HepG2 (cell line): ENCODE results near the gene TUBGCP3. TPM values are rescaled to one million over a fixed set of nuclear protein-coding genes. Genes with fewer than 3 reads are reported as not detected.

Source experiments
- ATAC-seq: fragments of 200-7000 bp; cut with Tn5 transposase; 3 replicates; pipeline ENCODE4 v1.9.1; 2020; ENCODE audit warnings: mild to moderate bottlenecking, moderate library complexity
- BruUV-seq: library from RNA; stranded (reverse); fragments of 400-500 nt; replicated peaks from 2 replicates; lab custom pipeline; 2021; lab: Mats Ljungman, UMichigan
- CTCF ChIA-PET: fragments of 300-600 bp; formaldehyde crosslinking; extraction: SDS; loops from one replicate; lab custom pipeline; 2021; ENCODE audit warnings: low total read pairs, inconsistent platforms, low intra/inter-chr PET ratio; lab: Yijun Ruan, JAX
- POLR2A ChIA-PET: fragments of 350-600 bp; sonication (Branson Sonifier 250); formaldehyde crosslinking; loops from one replicate; lab custom pipeline; 2020; ENCODE audit warnings: antibody characterized with exemption, inconsistent platforms; lab: Yijun Ruan, JAX
- DNase-seq: peaks from one replicate; pipeline ENCODE4 v3.0.0-alpha.2; 2015; ENCODE audit warnings: low spot score
- FAIRE-seq: peaks from 3 replicates; lab custom pipeline; 2011; peaks lifted over from hg19 to GRCh38; lab: Jason Lieb, UNC
- H2AFZ ChIP-seq: one replicate; pipeline ENCODE4 v1.6.1; 2011; ENCODE audit warnings: low read length, inconsistent platforms
- H3K27ac ChIP-seq: fragments of 300-600 bp; 3 replicates; pipeline ENCODE4 v1.8.0; 2011; ENCODE audit warnings: mixed run types, mild to moderate bottlenecking, mixed read lengths, low read length, inconsistent platforms; ENCODE audit not compliant: insufficient read depth; ENCODE audit errors: extremely low read length
- H3K27me3 ChIP-seq, 2 experiments: fragments of 200-600 bp in 1 of 2; 2 replicates in 1 of 2; 3 replicates in 1 of 2; pipeline versions ENCODE4 v1.6.0 to v1.8.0; 2011; ENCODE audit warnings: low read length in 2 of 2, mild to moderate bottlenecking in 2 of 2, moderate library complexity in 2 of 2, inconsistent platforms in 1 of 2; ENCODE audit not compliant: insufficient read depth in 2 of 2, control insufficient read depth in 1 of 2
- H3K36me3 ChIP-seq, 2 experiments: fragments of 200-600 bp in 1 of 2; replicated peaks in 1 of 2; 2 replicates in 1 of 2; 3 replicates in 1 of 2; pipeline versions ENCODE4 v1.5.1 to v1.8.0; 2011; ENCODE audit warnings: low read length in 2 of 2, inconsistent platforms in 1 of 2; ENCODE audit not compliant: insufficient read depth in 2 of 2, control insufficient read depth in 1 of 2
- H3K4me1 ChIP-seq: 2 replicates; pipeline ENCODE4 v1.5.1; 2012; ENCODE audit warnings: low read length, inconsistent platforms; ENCODE audit not compliant: insufficient read depth
- H3K4me2 ChIP-seq: 2 replicates; pipeline ENCODE4 v1.6.0; 2011; ENCODE audit warnings: low read depth, low read length, inconsistent platforms
- H3K4me3 ChIP-seq, 3 experiments: fragments of 200-600 bp in 1 of 3; sonication (generic), shearing (Covaris generic) in 1 of 3; replicated peaks in 1 of 3; 2 replicates each; pipeline ENCODE4 v1.5.1; 2011 to 2016; ENCODE audit warnings: low read length in 3 of 3, inconsistent platforms in 2 of 3, low read depth in 2 of 3, mild to moderate bottlenecking in 2 of 3, control low read depth in 1 of 3, mixed read lengths in 1 of 3; ENCODE audit not compliant: insufficient read depth in 1 of 3
- H3K79me2 ChIP-seq: one replicate; pipeline ENCODE4 v1.6.1; 2011; ENCODE audit warnings: low read length, inconsistent platforms; ENCODE audit not compliant: insufficient read depth
- H3K9ac ChIP-seq: 2 replicates; pipeline ENCODE4 v1.6.0; 2011; ENCODE audit warnings: mild to moderate bottlenecking, low read depth, low read length, inconsistent platforms; ENCODE audit not compliant: insufficient read depth
- H3K9me3 ChIP-seq: 2 replicates; pipeline ENCODE4 v1.5.1; 2012; ENCODE audit warnings: mild to moderate bottlenecking, low read length
- H4K20me1 ChIP-seq: 2 replicates; pipeline ENCODE4 v1.6.0; 2011; ENCODE audit warnings: inconsistent platforms, mild to moderate bottlenecking, low read length, moderate library complexity; ENCODE audit not compliant: insufficient read depth
- ATF7 ChIP-seq, 2 experiments: fragments of 450-650 bp in 1 of 2; sonication (generic) in 1 of 2; formaldehyde crosslinking in 1 of 2; IDR thresholded peaks; 2 replicates each; pipeline versions ENCODE4 v1.4.0 to v1.6.1; 2016 to 2020; ENCODE audit warnings: antibody characterized with exemption in 1 of 2, mild to moderate bottlenecking in 1 of 2, missing genetic modification reagents in 1 of 2
- ELF1 ChIP-seq: sonication (generic); formaldehyde crosslinking; IDR thresholded peaks from 2 replicates; pipeline ENCODE4 v1.4.0; 2020; ENCODE audit warnings: missing genetic modification reagents
- FOXP1 ChIP-seq, 2 experiments: fragments of 450-650 bp in 1 of 2; IDR thresholded peaks; 2 replicates each; pipeline ENCODE4 v1.6.1; 2017 to 2018; ENCODE audit warnings: antibody characterized with exemption in 1 of 2
- NFATC3 ChIP-seq: sonication (generic); formaldehyde crosslinking; IDR thresholded peaks from 2 replicates; pipeline ENCODE4 v1.5.1; 2020; ENCODE audit warnings: mild to moderate bottlenecking, missing genetic modification reagents
- NR2C2 ChIP-seq: sonication (generic); formaldehyde crosslinking; IDR thresholded peaks from 2 replicates; pipeline ENCODE4 v1.4.0; 2020; ENCODE audit warnings: missing genetic modification reagents, mild to moderate bottlenecking, moderate library complexity, borderline replicate concordance
- SMAD3 ChIP-seq: sonication (generic); formaldehyde crosslinking; IDR thresholded peaks from 2 replicates; pipeline ENCODE4 v1.4.0; 2020; ENCODE audit warnings: missing genetic modification reagents
- TBX3 ChIP-seq: fragments of 450-650 bp; IDR thresholded peaks from 2 replicates; pipeline ENCODE4 v1.6.1; 2017; ENCODE audit warnings: antibody characterized with exemption, mild to moderate bottlenecking, inconsistent platforms, borderline replicate concordance
- TCF7L2 ChIP-seq: IDR thresholded peaks from 2 replicates; pipeline ENCODE4 v1.6.1; 2011; ENCODE audit warnings: mild to moderate bottlenecking, low read depth, low read length, moderate library complexity
- ZNF232 ChIP-seq: sonication (generic); formaldehyde crosslinking; IDR thresholded peaks from 2 replicates; pipeline ENCODE4 v1.4.0; 2020; ENCODE audit warnings: missing genetic modification reagents, borderline replicate concordance
- ZNF350 ChIP-seq: sonication (generic); formaldehyde crosslinking; IDR thresholded peaks from 2 replicates; pipeline ENCODE4 v1.4.0; 2020; ENCODE audit warnings: mild to moderate bottlenecking, low read depth, missing genetic modification reagents, borderline replicate concordance
- ZNF83 ChIP-seq: sonication (generic); formaldehyde crosslinking; IDR thresholded peaks from 2 replicates; pipeline ENCODE4 v1.4.0; 2020; ENCODE audit warnings: missing genetic modification reagents, mild to moderate bottlenecking, borderline replicate concordance
- WGBS: methylation state at CpG from one replicate; pipeline ENCODE4 v1.1.6; 2017; ENCODE audit warnings: low lambda C conversion rate; 5-methylcytosine and 5-hydroxymethylcytosine counted together
- in situ Hi-C: cut with HindIII; loops from 2 replicates; pipeline ENCODE4 v1.10.0; 2017; ENCODE audit warnings: low pct_unique_long_range_greater_than_20kb; ENCODE audit not compliant: extremely low pct_ligation_motif_present
- intact Hi-C: fragments of 100-400 bp; cut with micrococcal nuclease; formaldehyde crosslinking; loops from one replicate; pipeline ENCODE4 v1.10.0; 2022; ENCODE audit not compliant: unreplicated experiment
- polyA plus RNA-seq, 8 experiments: library from polyadenylated mRNA; depleted of rRNA in 3 of 8; stranded (reverse) in 7 of 8; unstranded in 1 of 8; fragments of >200 nt; fragmentation: Illumina TruSeq in 4 of 8; extraction: Trizol in 4 of 8; gene quantifications; 2 replicates each; pipeline versions ENCODE4 v1.2.1 to v1.2.3, GENCODE V29; 2011 to 2016; ENCODE audit warnings: low read depth in 4 of 8, missing spikeins in 1 of 8, mixed read lengths in 1 of 8; ENCODE audit not compliant: insufficient read depth in 1 of 8
- total RNA-seq, 5 experiments: library from RNA; depleted of rRNA; stranded (reverse); fragments of >200 nt; fragmentation: Illumina TruSeq; extraction: Trizol; gene quantifications; 2 replicates each; pipeline ENCODE4 v1.2.3, GENCODE V29; 2016; ENCODE audit warnings: low read depth in 1 of 5
- TF ChIP-seq, protein P1 (sequence below): sonication (generic); formaldehyde crosslinking; IDR thresholded peaks from 2 replicates; pipeline ENCODE4 v1.5.1; 2020; ENCODE audit warnings: mild to moderate bottlenecking, missing genetic modification reagents, borderline replicate concordance
- TF ChIP-seq, protein P2 (sequence below): sonication (generic); formaldehyde crosslinking; IDR thresholded peaks from 2 replicates; pipeline ENCODE4 v1.8.1; 2023; ENCODE audit warnings: mild to moderate bottlenecking, missing genetic modification reagents, borderline replicate concordance
- TF ChIP-seq, protein P3 (sequence below): sonication (generic); formaldehyde crosslinking; IDR thresholded peaks from 2 replicates; pipeline ENCODE4 v1.5.0; 2020; ENCODE audit warnings: missing genetic modification reagents, mild to moderate bottlenecking, borderline replicate concordance

TUBGCP3 gene
- total and polyA plus RNA-seq, 2 of the 13 experiments (the other 11 are each of a cell fraction or from before 2014, with no cell fraction given) = 12.6 to 15.5 TPM

DNA sequence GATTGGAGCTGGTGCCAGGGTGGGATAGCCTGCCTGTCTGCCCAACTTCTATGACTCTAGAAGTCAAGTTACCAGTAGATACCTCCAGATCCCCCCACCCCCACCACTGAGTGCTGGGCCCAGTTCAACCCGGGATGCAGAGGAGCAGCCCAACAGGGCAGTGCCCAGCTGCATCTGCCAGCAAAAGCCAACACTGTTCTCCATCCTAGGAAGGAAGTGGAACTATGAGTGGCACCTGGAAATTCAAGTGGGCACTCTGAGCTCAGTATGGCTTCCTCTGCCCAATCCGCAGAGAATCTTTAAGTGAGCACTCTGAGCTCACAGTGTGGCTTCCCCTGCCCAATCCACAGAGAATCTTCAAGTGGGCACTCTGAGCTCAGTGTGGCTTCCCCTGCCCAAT lies 14.2 kb downstream of the TUBGCP3 start:
- TF ChIP-seq ELF1 (CRISPR knock-in tag) (no peak), SMAD3 (CRISPR knock-in tag) (no peak), TBX3 (no peak), ZNF232 (CRISPR knock-in tag) (no peak), TCF7L2 (no peak), FOXP1 (IDR thresholded peaks at IDR 0.05) (no peak), FOXP1 (CRISPR knock-in tag; IDR thresholded peaks at IDR 0.05) (no peak), ZNF83 (CRISPR knock-in tag) (no peak), ZNF350 (CRISPR knock-in tag) (no peak), NR2C2 (CRISPR knock-in tag) (no peak), NFATC3 (CRISPR knock-in tag) (no peak), ATF7 (IDR thresholded peaks at IDR 0.05) (no peak), ATF7 (CRISPR knock-in tag; IDR thresholded peaks at IDR 0.05) (no peak)
- TF ChIP-seq, protein P1, sequence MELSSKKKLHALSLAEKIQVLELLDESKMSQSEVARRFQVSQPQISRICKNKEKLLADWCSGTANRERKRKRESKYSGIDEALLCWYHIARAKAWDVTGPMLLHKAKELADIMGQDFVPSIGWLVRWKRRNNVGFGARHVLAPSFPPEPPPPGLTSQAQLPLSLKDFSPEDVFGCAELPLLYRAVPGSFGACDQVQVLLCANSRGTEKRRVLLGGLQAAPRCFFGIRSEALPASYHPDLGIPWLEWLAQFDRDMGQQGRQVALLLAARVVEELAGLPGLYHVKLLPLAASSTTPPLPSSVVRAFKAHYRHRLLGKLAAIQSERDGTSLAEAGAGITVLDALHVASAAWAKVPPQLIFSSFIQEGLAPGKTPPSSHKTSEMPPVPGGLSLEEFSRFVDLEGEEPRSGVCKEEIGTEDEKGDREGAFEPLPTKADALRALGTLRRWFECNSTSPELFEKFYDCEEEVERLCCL (CRISPR knock-in tag) = no peak
- TF ChIP-seq, protein P2, sequence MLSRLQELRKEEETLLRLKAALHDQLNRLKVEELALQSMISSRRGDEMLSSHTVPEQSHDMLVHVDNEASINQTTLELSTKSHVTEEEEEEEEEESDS (CRISPR knock-in tag) = no peak
- TF ChIP-seq, protein P3, sequence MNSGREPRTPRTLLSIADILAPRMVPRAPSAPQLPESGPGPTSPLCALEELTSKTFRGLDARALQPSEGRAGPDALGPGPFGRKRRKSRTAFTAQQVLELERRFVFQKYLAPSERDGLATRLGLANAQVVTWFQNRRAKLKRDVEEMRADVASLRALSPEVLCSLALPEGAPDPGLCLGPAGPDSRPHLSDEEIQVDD (CRISPR knock-in tag) = no peak
- intact Hi-C loops = no loop called here
- no peaks in the 10 kb centered on the region for H3K9me3 ChIP-seq
- no peak for FAIRE-seq
- H3K79me2 ChIP-seq = peaks cover 73% of the 10 kb centered on the region
- ATAC-seq = no peak
- DNase-seq = no peak
- peaks cover 0 to 3% of the 10 kb centered on the region in 2 experiments; a peak in 3 of 5 replicates for H3K36me3 ChIP-seq
- no peak overlapping the region for H3K27ac ChIP-seq
- in situ Hi-C loops = no loop called here
- WGBS = 100% methylated on average over 1 of the region's 2 CpGs
- H3K9ac ChIP-seq = no peak overlapping the region
- POLR2A ChIA-PET = no interaction called here
- H4K20me1 ChIP-seq = no peaks in the 10 kb centered on the region; the same call in 1 of the 2 replicates
- H3K4me1 ChIP-seq = peaks cover 20% of the 10 kb centered on the region
- CTCF ChIA-PET = no interaction called here
- no peak overlapping the region for H3K4me3 ChIP-seq
- H3K27me3 ChIP-seq = no peaks in the 10 kb centered on the region
- H2AFZ ChIP-seq = no peak overlapping the region
- no TSS peak for BruUV-seq
- no peak overlapping the region for H3K4me2 ChIP-seq
